Upper lobe of left lung (tissue), 6 donors: Measurements from ENCODE around the gene RAB19. TPM values are rescaled to one million over a fixed set of nuclear protein-coding genes. Genes with fewer than 3 reads are reported as not detected.
A peak's percentile ranks its signal among the peaks of the same experiment; 100 is the strongest.

Source experiments
- ATAC-seq, 2 donors: fragments of 200-7000 bp; cut with Tn5 transposase; one replicate each; pipeline ENCODE4 v1.9.1; 2022; ENCODE audit warnings: mild to moderate bottlenecking in 2 of 2, moderate library complexity in 2 of 2; ENCODE audit not compliant: low FRiP score in 2 of 2
- DNase-seq, 2 donors: peaks; one replicate each; pipeline ENCODE4 v3.0.0-alpha.2; 2019 to 2020
- H3K27ac ChIP-seq, 4 donors: fragments of 200-600 bp; sonication (generic); one replicate each; pipeline ENCODE4 v1.5.1; 2016 to 2019
- H3K27me3 ChIP-seq, 4 donors: fragments of 200-600 bp; sonication (generic); one replicate each; pipeline ENCODE4 v1.5.1; 2017 to 2019
- H3K36me3 ChIP-seq, 4 donors: fragments of 200-600 bp; sonication (generic); one replicate each; pipeline ENCODE4 v1.5.1; 2016 to 2019
- H3K4me1 ChIP-seq, 4 donors: fragments of 200-600 bp; sonication (generic); one replicate each; pipeline ENCODE4 v1.5.1; 2018 to 2019
- H3K4me3 ChIP-seq, 4 donors: fragments of 200-600 bp; sonication (generic); one replicate each; pipeline ENCODE4 v1.5.1; 2017 to 2019; ENCODE audit warnings: mild to moderate bottlenecking in 2 of 4, moderate library complexity in 1 of 4
- H3K9me3 ChIP-seq, 4 donors: fragments of 200-600 bp; sonication (generic); one replicate each; pipeline ENCODE4 v1.5.1; 2018 to 2019
- CTCF ChIP-seq, 6 experiments: fragments of 450-650 bp in 4 of 6; fragments of 200-600 bp in 2 of 6; sonication (generic) in 2 of 6; IDR thresholded peaks; one replicate each; pipeline ENCODE4 v1.5.1; 2016 to 2019; ENCODE audit warnings: antibody characterized with exemption in 6 of 6
- EP300 ChIP-seq, 4 donors: sonication (generic); formaldehyde crosslinking; IDR thresholded peaks; one replicate each; pipeline ENCODE4 v1.5.1; 2017; ENCODE audit warnings: antibody characterized with exemption in 4 of 4, control low read depth in 2 of 4
- POLR2A ChIP-seq, 4 donors: fragments of 450-650 bp; IDR thresholded peaks; one replicate each; pipeline ENCODE4 v1.5.1; 2016 to 2017; ENCODE audit warnings: antibody characterized with exemption in 4 of 4, mild to moderate bottlenecking in 2 of 4
- POLR2AphosphoS5 ChIP-seq, 2 donors: sonication (generic); formaldehyde crosslinking; IDR thresholded peaks; one replicate each; pipeline ENCODE4 v1.5.1; 2017; ENCODE audit warnings: antibody characterized with exemption in 2 of 2
- WGBS, 2 donors: methylation state at CpG; one replicate each; pipeline ENCODE4 v1.1.5; 2017 to 2018; 5-methylcytosine and 5-hydroxymethylcytosine counted together
- total RNA-seq, 6 donors: library from RNA; depleted of rRNA in 4 of 6; stranded (reverse); fragments of >200 nt in 4 of 6; gene quantifications; one replicate each; pipeline versions ENCODE4 v1.1.0 to v1.2.1, GENCODE V29; 2016 to 2021
- donor health status: DM: no; HTN: no; CAD: no; lungs with moderate emphysema.
- donor health status: DM: no; HTN: yes; CAD: no; lungs with severe emphysema.

RAB19 gene
- total RNA-seq, 6 donors from 2014 or later: 1.2 to 7.3 (median 2.8) TPM

GRCh38 chr7:140423501-140423900 is 19.6 kb downstream of the RAB19 start:
- no peaks in the 10 kb centered on the region for H3K27me3 ChIP-seq
- DNase-seq: no peak
- no peak for ATAC-seq
- TF ChIP-seq POLR2A (IDR thresholded peaks at IDR 0.05): no peak
- TF ChIP-seq CTCF (IDR thresholded peaks at IDR 0.05): no peak
- no peak for TF ChIP-seq POLR2AphosphoS5 (IDR thresholded peaks at IDR 0.05)
- no peak for TF ChIP-seq EP300 (IDR thresholded peaks at IDR 0.05)
- H3K27ac ChIP-seq: no peak overlapping the region
- H3K4me3 ChIP-seq: no peak overlapping the region
- no peaks in the 10 kb centered on the region for H3K9me3 ChIP-seq
- H3K36me3 ChIP-seq: no peaks in the 10 kb centered on the region
- no peaks in the 10 kb centered on the region for H3K4me1 ChIP-seq
- WGBS, 2 donors: 95 to 96% methylated on average over 3 of the region's 3 CpGs

GRCh38 chr7:140425718-140426117 is 21.9 kb downstream of the RAB19 start:
- H3K4me3 ChIP-seq: no peak overlapping the region
- DNase-seq (no peak), ATAC-seq (no peak)
- 76 to 80% methylated on average over 7 to 12 of the region's 12 CpGs for WGBS, 2 donors
- H3K27me3 ChIP-seq: no peaks in the 10 kb centered on the region
- H3K4me1 ChIP-seq: no peaks in the 10 kb centered on the region
- no peak for TF ChIP-seq POLR2A (IDR thresholded peaks at IDR 0.05)
- TF ChIP-seq POLR2AphosphoS5 (IDR thresholded peaks at IDR 0.05): no peak
- TF ChIP-seq CTCF (IDR thresholded peaks at IDR 0.05): no peak
- no peak for TF ChIP-seq EP300 (IDR thresholded peaks at IDR 0.05)
- H3K27ac ChIP-seq: no peak overlapping the region
- no peaks in the 10 kb centered on the region for H3K36me3 ChIP-seq
- H3K9me3 ChIP-seq: no peaks in the 10 kb centered on the region

GRCh38 chr7:140426130-140426529 is 22.3 kb downstream of the RAB19 start:
- H3K4me3 ChIP-seq: no peak overlapping the region
- no peaks in the 10 kb centered on the region for H3K27me3 ChIP-seq
- H3K9me3 ChIP-seq: no peaks in the 10 kb centered on the region
- no peaks in the 10 kb centered on the region for H3K4me1 ChIP-seq
- ATAC-seq (no peak), DNase-seq (no peak)
- WGBS, 2 donors: 93 to 97% methylated on average over 6 of the region's 6 CpGs
- TF ChIP-seq POLR2AphosphoS5 (IDR thresholded peaks at IDR 0.05) (no peak), CTCF (IDR thresholded peaks at IDR 0.05) (no peak), POLR2A (IDR thresholded peaks at IDR 0.05) (no peak), EP300 (IDR thresholded peaks at IDR 0.05) (no peak)
- no peaks in the 10 kb centered on the region for H3K36me3 ChIP-seq
- no peak overlapping the region for H3K27ac ChIP-seq

- Histone ChIP-seq H3K9me3 (no peaks in the 10 kb centered on the region), H3K4me3 (no peak overlapping the region), H3K36me3 (no peaks in the 10 kb centered on the region), H3K4me1 (no peaks in the 10 kb centered on the region), H3K27me3 (no peaks in the 10 kb centered on the region), H3K27ac (no peak overlapping the region)
- no peak for DNase-seq
- ATAC-seq: no peak
- WGBS, 2 donors: 86 to 92% methylated on average over 3 of the region's 3 CpGs
- TF ChIP-seq CTCF (IDR thresholded peaks at IDR 0.05) (no peak), POLR2AphosphoS5 (IDR thresholded peaks at IDR 0.05) (no peak), EP300 (IDR thresholded peaks at IDR 0.05) (no peak), POLR2A (IDR thresholded peaks at IDR 0.05) (no peak)
Observed at GRCh38 chr7:140433396-140433795, 29.5 kb downstream of the RAB19 start.

- Histone ChIP-seq H3K9me3 (no peaks in the 10 kb centered on the region), H3K27ac (no peak overlapping the region), H3K4me1 (no peaks in the 10 kb centered on the region), H3K4me3 (peak overlapping the region in 2 of 4 donors; percentile 21 to 34), H3K27me3 (no peaks in the 10 kb centered on the region), H3K36me3 (no peaks in the 10 kb centered on the region)
- DNase-seq (peak in 1 of 2 donors; percentile 82), ATAC-seq (peak in 1 of 2 donors; percentile 31)
- TF ChIP-seq POLR2A (IDR thresholded peaks at IDR 0.05) (no peak), EP300 (IDR thresholded peaks at IDR 0.05) (no peak), CTCF (IDR thresholded peaks at IDR 0.05) (no peak), POLR2AphosphoS5 (IDR thresholded peaks at IDR 0.05) (no peak)
- WGBS, 2 donors: 51 to 74% methylated on average over 15 to 37 of the region's 51 CpGs
Observed at GRCh38 chr7:140435252-140435895, 31.5 kb downstream of the RAB19 start.
